Naive thymus-derived CD4-positive, alpha-beta T cell (primary cell): ENCODE measurements around the gene PPP1CA. TPM values are rescaled to one million over a fixed set of nuclear protein-coding genes. Genes with fewer than 3 reads are reported as not detected.

Source experiments
- ATAC-seq: fragments of 150-1000 bp; cut with Tn5 transposase; 2 replicates; pipeline ENCODE4 v1.10.0; 2021; ENCODE audit warnings: mild to moderate bottlenecking, moderate library complexity
- CTCF ChIA-PET: fragments of 350-600 bp; sonication (Branson Sonifier 250); formaldehyde crosslinking; loops from one replicate; lab custom pipeline; 2021; ENCODE audit warnings: antibody characterized with exemption; lab: Charles Lee
- POLR2A ChIA-PET: fragments of 350-600 bp; sonication (Branson Sonifier 250); formaldehyde crosslinking; loops from one replicate; lab custom pipeline; 2021; ENCODE audit warnings: antibody characterized with exemption, inconsistent platforms; lab: Charles Lee
- DNase-seq, 9 donors: peaks; one replicate each; pipeline versions ENCODE4 v3.0.0 to v3.0.0-alpha.2; 2020 to 2022; ENCODE audit warnings: mixed read lengths in 1 of 9
- H3K27ac ChIP-seq: one replicate; pipeline ENCODE4 v1.7.0; 2013; ENCODE audit warnings: mild to moderate bottlenecking, low read depth, low read length, moderate library complexity
- H3K27me3 ChIP-seq, 2 donors: one replicate each; pipeline ENCODE4 v1.7.0; 2013; ENCODE audit warnings: low read length in 2 of 2, mild to moderate bottlenecking in 2 of 2, moderate library complexity in 2 of 2; ENCODE audit not compliant: control insufficient read depth in 2 of 2, insufficient read depth in 2 of 2
- H3K36me3 ChIP-seq, 3 experiments: 1 replicate in 2 of 3; 2 replicates in 1 of 3; pipeline ENCODE4 v1.7.0; 2013; ENCODE audit warnings: low read length in 3 of 3, mild to moderate bottlenecking in 3 of 3, moderate library complexity in 1 of 3; ENCODE audit not compliant: insufficient read depth in 3 of 3, control insufficient read depth in 2 of 3
- H3K4me1 ChIP-seq, 2 donors: one replicate each; pipeline ENCODE4 v1.7.0; 2013; ENCODE audit warnings: low read length in 2 of 2, mild to moderate bottlenecking in 2 of 2, moderate library complexity in 1 of 2; ENCODE audit not compliant: control insufficient read depth in 2 of 2, insufficient read depth in 2 of 2
- H3K4me3 ChIP-seq: 2 replicates; pipeline ENCODE4 v1.7.0; 2013; ENCODE audit warnings: mild to moderate bottlenecking, low read length
- H3K9me3 ChIP-seq, 3 experiments: 1 replicate in 2 of 3; 2 replicates in 1 of 3; pipeline ENCODE4 v1.7.0; 2013; ENCODE audit warnings: low read length in 3 of 3; ENCODE audit not compliant: control insufficient read depth in 2 of 3
- H3K27ac Mint-ChIP-seq, 9 donors: one replicate each; pipeline ENCODE4 v1.8.0; 2020 to 2022; ENCODE audit warnings: mixed read lengths in 9 of 9, mild to moderate bottlenecking in 8 of 9, moderate library complexity in 5 of 9, inconsistent platforms in 2 of 9
- H3K27me3 Mint-ChIP-seq, 5 donors: one replicate each; pipeline ENCODE4 v1.8.0; 2021 to 2022; ENCODE audit warnings: mixed read lengths in 5 of 5, mild to moderate bottlenecking in 1 of 5
- H3K36me3 Mint-ChIP-seq, 5 donors: one replicate each; pipeline ENCODE4 v1.8.0; 2020 to 2022; ENCODE audit warnings: mixed read lengths in 5 of 5, mild to moderate bottlenecking in 3 of 5, inconsistent platforms in 1 of 5
- H3K4me1 Mint-ChIP-seq, 7 donors: one replicate each; pipeline ENCODE4 v1.8.0; 2020 to 2022; ENCODE audit warnings: mixed read lengths in 7 of 7, mild to moderate bottlenecking in 3 of 7, inconsistent platforms in 1 of 7
- H3K4me3 Mint-ChIP-seq, 10 donors: one replicate each; pipeline ENCODE4 v1.8.0; 2020 to 2022; ENCODE audit warnings: mild to moderate bottlenecking in 10 of 10, mixed read lengths in 10 of 10, moderate library complexity in 6 of 10, inconsistent platforms in 2 of 10
- H3K9me3 Mint-ChIP-seq, 11 donors: one replicate each; pipeline ENCODE4 v1.8.0; 2020 to 2022; ENCODE audit warnings: mixed read lengths in 11 of 11, mild to moderate bottlenecking in 4 of 11, inconsistent platforms in 1 of 11, moderate library complexity in 1 of 11
- intact Hi-C, 2 donors: fragments of 100-400 bp; cut with micrococcal nuclease; formaldehyde crosslinking; loops; one replicate each; pipeline ENCODE4 v1.15.1; 2023
- polyA plus RNA-seq, 2 donors: library from polyadenylated mRNA; unstranded; fragments of 300-500 nt; fragmentation: Illumina TruSeq; gene quantifications; one replicate each; pipeline ENCODE4 v1.2.3, GENCODE V29; 2021
- total RNA-seq, 6 experiments: library from RNA in 5 of 6; stranded (reverse) in 5 of 6; gene quantifications; 1 replicate in 5 of 6; 2 replicates in 1 of 6; pipeline ENCODE4 v1.2.3 and lab custom pipeline; 2021 to 2026

Gene PPP1CA
- total and polyA plus RNA-seq, 7 experiments from 2014 or later: 83.0 to 363 (median 150) TPM

DNA sequence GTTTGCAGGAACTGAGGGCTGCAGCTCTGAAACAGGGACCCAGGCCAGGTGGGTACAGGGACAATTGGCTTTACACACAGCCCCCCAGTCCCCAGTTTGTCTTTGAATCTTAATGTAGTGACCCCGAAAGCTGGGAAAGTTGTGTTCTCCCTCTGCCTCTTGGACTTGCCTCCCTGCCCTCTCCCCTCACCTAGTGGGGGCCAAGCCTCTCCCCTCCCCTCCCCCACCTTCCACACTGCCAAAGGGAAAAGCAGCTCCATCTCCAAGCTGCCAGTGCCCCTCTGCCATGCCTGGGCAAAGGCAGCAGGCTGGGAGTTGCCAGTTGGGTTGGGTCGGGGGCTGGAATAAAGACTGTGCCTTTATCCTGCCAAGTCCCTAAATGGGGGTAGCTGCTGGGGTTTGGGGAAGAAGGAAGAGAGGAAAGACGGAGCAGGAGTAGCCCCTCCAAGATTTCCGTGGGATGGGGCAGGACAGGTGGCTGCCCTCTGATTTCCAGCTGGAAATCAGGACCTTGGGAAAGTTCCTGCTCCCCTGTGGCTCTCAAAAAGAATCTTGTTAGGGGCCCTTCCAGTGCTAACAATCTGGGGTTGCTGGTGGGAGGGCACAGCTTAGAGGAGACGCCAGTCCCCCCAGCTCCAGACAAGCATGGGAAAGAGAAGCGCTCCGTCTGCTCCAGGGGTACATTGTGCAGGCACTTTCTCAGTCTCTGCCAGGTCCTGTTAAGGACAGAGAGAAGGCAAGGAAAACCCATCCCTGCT lies 25.4 kb downstream of the PPP1CA start:
- Mint-ChIP-seq H3K9me3 (peaks cover 0 to 2% (median 0%) of the 10 kb centered on the region in 11 donors), H3K27me3 (peaks cover 0 to 51% (median 14%) of the 10 kb centered on the region in 5 donors), H3K36me3 (peaks cover 0 to 3% (median 0%) of the 10 kb centered on the region in 5 donors), H3K4me3 (peak overlapping the region in 2 of 10 donors; percentile 17 to 37), H3K4me1 (peaks cover 8 to 31% (median 24%) of the 10 kb centered on the region in 7 donors), H3K27ac (peak overlapping the region in 1 of 9 donors; percentile 46)
- Histone ChIP-seq H3K27ac (no peak overlapping the region), H3K9me3 (no peaks in the 10 kb centered on the region), H3K4me3 (no peak overlapping the region), H3K36me3 (no peaks in the 10 kb centered on the region), H3K4me1 (peaks cover 12 to 18% of the 10 kb centered on the region in 2 donors), H3K27me3 (peaks cover 0 to 5% of the 10 kb centered on the region in 2 donors)
- ATAC-seq (no peak), DNase-seq (no peak)
- POLR2A ChIA-PET: interaction anchor here (0.6 to 16.2 kb wide), 4 partner anchors 19 to 107 kb away, joined by 3 to 272 read pairs (median 4); partner anchors contain the start of gene POLD4
- CTCF ChIA-PET: interaction anchor here (0.6 to 21.2 kb wide), 3 partner anchors 10 to 30 kb away, joined by 3 to 495 read pairs (median 40); partner anchors contain the start of gene POLD4
- intact Hi-C loops: no loop called here

DNA sequence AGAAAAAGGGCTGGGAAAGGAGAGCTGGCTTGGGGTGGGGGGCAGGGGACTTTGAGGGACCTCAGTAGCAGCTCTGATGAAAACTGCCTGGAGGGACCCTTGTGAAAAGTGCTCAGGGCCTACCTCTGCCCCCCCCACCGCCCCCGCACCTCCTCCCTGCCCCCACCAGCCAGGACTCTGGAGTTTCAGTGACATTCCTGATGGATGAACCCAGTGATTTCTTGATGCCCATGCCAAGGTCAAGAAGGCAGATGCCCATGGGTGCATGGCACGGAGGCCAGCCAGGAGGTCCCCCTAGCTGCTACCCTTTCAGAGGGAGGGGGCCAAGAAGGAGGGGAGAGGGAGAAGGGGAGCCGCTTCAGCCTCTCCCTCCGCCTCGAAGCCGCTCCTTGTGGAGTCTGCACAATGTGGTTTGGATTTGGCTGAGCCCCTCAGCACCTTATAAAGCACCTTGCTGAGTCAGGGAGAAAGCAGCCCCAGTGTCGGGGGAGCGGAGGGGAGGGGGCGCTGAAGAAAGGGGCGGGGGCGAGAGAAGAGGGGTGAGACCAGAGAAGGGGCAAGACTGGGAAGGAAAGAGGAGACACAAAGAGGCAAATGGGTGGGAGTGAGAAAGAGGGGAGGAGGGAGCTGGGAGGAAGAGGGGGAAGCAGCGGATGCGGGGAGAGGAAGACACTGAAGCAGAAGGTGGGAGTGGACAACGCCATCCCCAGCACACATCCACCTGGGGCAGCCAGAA lies 26.2 kb downstream of the PPP1CA start:
- H3K27me3 Mint-ChIP-seq: peaks cover 0 to 51% (median 14%) of the 10 kb centered on the region in 5 donors
- peak overlapping the region in 3 of 10 donors; percentile 17 to 70 (median 37) for H3K4me3 Mint-ChIP-seq
- peaks cover 0 to 2% (median 0%) of the 10 kb centered on the region in 11 donors for H3K9me3 Mint-ChIP-seq
- intact Hi-C loops: no loop called here
- H3K36me3 Mint-ChIP-seq: peaks cover 0 to 3% (median 0%) of the 10 kb centered on the region in 5 donors
- Histone ChIP-seq H3K27ac (no peak overlapping the region), H3K9me3 (no peaks in the 10 kb centered on the region), H3K27me3 (peaks cover 0 to 5% of the 10 kb centered on the region in 2 donors), H3K36me3 (no peaks in the 10 kb centered on the region), H3K4me1 (peaks cover 12 to 22% of the 10 kb centered on the region in 2 donors), H3K4me3 (no peak overlapping the region)
- H3K27ac Mint-ChIP-seq: peak overlapping the region in 1 of 9 donors; percentile 46
- ChIA-PET CTCF (interaction anchor here (0.6 to 21.2 kb wide), 3 partner anchors 19 to 63 kb away, joined by 3 to 495 read pairs (median 40); partner anchors contain the start of gene POLD4), POLR2A (interaction anchor here (1.0 to 16.2 kb wide), 2 partner anchors 19 to 106 kb away, joined by 3 to 272 read pairs; partner anchors contain the start of gene POLD4)
- ATAC-seq (no peak), DNase-seq (no peak)
- peaks cover 15 to 31% (median 25%) of the 10 kb centered on the region in 7 donors for H3K4me1 Mint-ChIP-seq

DNA sequence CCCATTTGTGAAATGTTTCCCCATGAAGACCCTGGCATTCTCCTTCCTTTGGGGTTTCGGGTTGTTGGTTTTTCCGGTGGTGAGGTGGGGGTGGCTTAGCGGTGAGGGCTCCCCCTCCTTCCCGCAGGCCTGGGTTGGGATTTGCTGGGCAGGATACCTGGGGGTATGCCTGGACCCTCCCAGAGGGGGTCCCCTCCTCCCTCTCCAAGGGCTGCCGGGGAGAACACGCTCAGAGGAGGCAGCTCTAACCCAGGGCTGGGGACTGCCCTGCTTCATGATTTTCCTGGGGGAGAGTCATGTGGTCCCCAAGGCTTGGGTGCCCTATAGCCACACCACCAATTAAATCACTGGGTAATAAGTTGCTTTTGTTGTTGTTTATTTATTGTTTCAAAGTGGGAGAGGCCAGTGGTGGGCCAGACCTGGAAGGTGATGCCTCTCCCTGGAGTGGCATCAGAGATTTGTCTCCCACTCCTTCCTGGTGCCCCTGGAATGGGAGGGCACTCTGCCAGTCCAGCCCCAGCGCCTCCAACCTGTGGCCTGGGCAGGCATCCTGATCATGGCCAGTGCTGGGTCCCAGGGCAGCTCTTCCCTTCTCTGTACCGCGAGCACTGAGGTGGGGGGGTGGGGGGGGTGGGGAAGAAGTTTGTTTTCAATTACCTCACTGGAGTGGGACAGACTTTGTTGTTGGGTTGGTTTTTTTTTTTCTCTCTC lies 26.9 kb downstream of the PPP1CA start:
- Mint-ChIP-seq H3K27ac (peak overlapping the region in 2 of 9 donors; percentile 19 to 57), H3K4me1 (peaks cover 17 to 35% (median 27%) of the 10 kb centered on the region in 7 donors), H3K4me3 (peak overlapping the region; percentile 74 to 98 (median 86)), H3K27me3 (peaks cover 0 to 54% (median 14%) of the 10 kb centered on the region in 5 donors), H3K9me3 (peaks cover 0 to 2% (median 0%) of the 10 kb centered on the region in 11 donors), H3K36me3 (peaks cover 0 to 3% (median 0%) of the 10 kb centered on the region in 5 donors)
- H3K4me3 ChIP-seq: peak overlapping the region; percentile 64
- intact Hi-C loops: loop anchor here (1.0 kb wide), 3 partner anchors 8 to 21 kb away; partner anchors contain the start of gene POLD4 (in 1 of the 2)
- peaks cover 0 to 5% of the 10 kb centered on the region in 2 donors for H3K27me3 ChIP-seq
- CTCF ChIA-PET: interaction anchor here (0.6 to 21.2 kb wide), 3 partner anchors 18 to 63 kb away, joined by 3 to 495 read pairs (median 40); partner anchors contain the start of gene POLD4
- H3K27ac ChIP-seq: no peak overlapping the region
- no peaks in the 10 kb centered on the region for H3K9me3 ChIP-seq
- ATAC-seq (no peak), DNase-seq (no peak)
- H3K36me3 ChIP-seq: no peaks in the 10 kb centered on the region
- peaks cover 12 to 25% of the 10 kb centered on the region in 2 donors for H3K4me1 ChIP-seq
- POLR2A ChIA-PET: interaction anchor here (1.3 to 16.2 kb wide), 3 partner anchors 17 to 29 kb away, joined by 5 to 272 read pairs (median 14); partner anchors contain the start of genes POLD4 and RAD9A

DNA sequence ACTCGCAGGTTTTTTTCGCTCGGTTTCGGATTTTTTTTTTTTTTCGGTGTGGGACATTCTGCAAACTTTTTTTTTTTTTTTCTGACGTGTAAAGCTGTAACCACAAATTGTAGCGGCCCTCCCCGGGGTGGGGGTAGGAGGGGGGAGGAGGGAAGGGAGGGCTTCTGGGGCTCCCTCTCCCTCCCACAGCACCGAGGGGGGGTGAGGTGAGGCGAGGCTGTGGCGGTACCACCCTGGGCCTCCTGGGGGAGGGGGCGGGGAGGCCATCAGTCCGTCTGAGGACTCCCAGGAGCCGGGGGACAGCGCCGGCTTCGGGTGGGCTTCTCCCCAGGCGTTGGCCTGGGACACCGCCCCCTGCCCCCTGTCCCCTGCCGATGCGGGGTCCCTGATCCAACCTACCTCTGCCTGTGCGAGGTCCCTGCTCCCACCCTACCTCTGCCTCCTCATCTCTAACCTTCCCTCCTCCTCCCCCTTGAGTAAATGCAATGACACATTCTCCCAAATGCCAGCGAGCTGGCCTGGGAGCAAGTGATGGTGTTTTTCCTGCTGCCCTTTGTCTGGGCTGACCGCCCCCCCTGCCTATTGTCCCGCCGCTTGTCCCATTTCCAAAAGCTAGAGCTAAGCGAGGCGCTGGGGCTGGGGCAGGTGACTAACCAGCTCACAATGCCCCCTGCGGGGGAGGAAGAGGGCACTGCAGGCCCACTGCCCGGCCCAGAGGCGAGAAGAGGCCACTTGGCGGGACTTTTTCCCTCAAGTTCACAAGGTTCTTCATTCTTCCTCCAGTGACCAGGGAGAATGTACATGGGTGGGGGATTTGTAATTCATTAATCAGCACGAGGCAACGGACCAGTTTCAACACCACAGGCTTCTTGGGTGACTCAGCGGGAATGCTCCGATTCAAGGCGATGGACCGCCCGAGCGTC lies 27.7 kb downstream of the PPP1CA start:
- Histone ChIP-seq H3K9me3 (no peaks in the 10 kb centered on the region), H3K27me3 (peaks cover 0 to 5% of the 10 kb centered on the region in 2 donors), H3K4me3 (peak overlapping the region; percentile 64), H3K27ac (peak overlapping the region; percentile 57), H3K36me3 (no peaks in the 10 kb centered on the region), H3K4me1 (peaks cover 12 to 33% of the 10 kb centered on the region in 2 donors)
- Mint-ChIP-seq H3K4me3 (peak overlapping the region; percentile 82 to 98 (median 90)), H3K4me1 (peaks cover 20 to 42% (median 27%) of the 10 kb centered on the region in 7 donors), H3K36me3 (peaks cover 0 to 3% (median 0%) of the 10 kb centered on the region in 5 donors), H3K27ac (peak overlapping the region in 8 of 9 donors; percentile 58 to 89 (median 72)), H3K9me3 (peaks cover 0 to 2% (median 0%) of the 10 kb centered on the region in 11 donors), H3K27me3 (peaks cover 0 to 61% (median 14%) of the 10 kb centered on the region in 5 donors)
- intact Hi-C loops: loop anchor here (1.0 kb wide), 3 partner anchors 8 to 21 kb away; partner anchors contain the start of gene POLD4 (in 2 of the 2)
- ATAC-seq: peak; percentile 84
- ChIA-PET CTCF (interaction anchor here (0.6 to 21.2 kb wide), 4 partner anchors 8 to 131 kb away, joined by 3 to 495 read pairs (median 26); partner anchors contain the start of gene POLD4), POLR2A (interaction anchor here (0.6 to 16.2 kb wide), 5 partner anchors 17 to 126 kb away, joined by 3 to 272 read pairs (median 5); partner anchors contain the start of genes POLD4 and RAD9A)
- DNase-seq: peak; percentile 39 to 89 (median 58)
